Measurements from ENCODE around the gene HDAC1. TPM values are rescaled to one million over a fixed set of nuclear protein-coding genes. Genes with fewer than 3 reads are reported as not detected.
"Not testable (repeated sequence)": the region's sequence is repeated elsewhere in the genome, so short reads cannot be mapped to it uniquely, and the experiment has no call there.

The HDAC1 gene
- total RNA-seq, 2 experiments from 2014 or later = 136 to 139 TPM

- H3K36me3 Mint-ChIP-seq = peaks cover 61% of the 10 kb centered on the region
- H3K27me3 Mint-ChIP-seq = no peaks in the 10 kb centered on the region
- intact Hi-C loops (cut with micrococcal nuclease) = no loop called here
- no peak for DNase-seq
- CTCF ChIA-PET = no interaction called here
- no peaks in the 10 kb centered on the region for H3K9me3 Mint-ChIP-seq
- POLR2A ChIA-PET = no interaction called here
- H3K27ac Mint-ChIP-seq = no peak overlapping the region
- no peak overlapping the region for H3K4me3 Mint-ChIP-seq
- H3K4me1 Mint-ChIP-seq (ENCODE audit: low read depth) = peaks cover 40% of the 10 kb centered on the region
These were observed 16.5 kb upstream of the HDAC1 start for GRCh38 chr1:32275424-32275823.

GRCh38 chr1:32276032-32276782, 15.7 kb upstream of the HDAC1 start:
- DNase-seq = no peak
- Mint-ChIP-seq H3K27me3 (no peaks in the 10 kb centered on the region), H3K4me1 (ENCODE audit: low read depth) (peaks cover 38% of the 10 kb centered on the region), H3K4me3 (no peak overlapping the region), H3K9me3 (no peaks in the 10 kb centered on the region), H3K27ac (no peak overlapping the region), H3K36me3 (peaks cover 60% of the 10 kb centered on the region)
- intact Hi-C loops (cut with micrococcal nuclease) = no loop called here
- ChIA-PET POLR2A (no interaction called here), CTCF (interaction anchor here (0.6 to 1.0 kb wide), 2 partner anchors 15 to 33 kb away, joined by 3 read pairs; no protein-coding TSS in a partner anchor)

GRCh38 chr1:32284777-32285176, 7.1 kb upstream of the HDAC1 start:
- intact Hi-C loops (cut with micrococcal nuclease); H3K9me3 Mint-ChIP-seq; H3K27ac Mint-ChIP-seq; DNase-seq; H3K4me3 Mint-ChIP-seq; H3K27me3 Mint-ChIP-seq; CTCF ChIA-PET; H3K4me1 Mint-ChIP-seq (ENCODE audit: low read depth); POLR2A ChIA-PET: not testable (repeated sequence)
- H3K36me3 Mint-ChIP-seq = peaks cover 40% of the 10 kb centered on the region

- DNase-seq = no peak
- Mint-ChIP-seq H3K4me1 (ENCODE audit: low read depth) (peaks cover 5% of the 10 kb centered on the region), H3K27ac (no peak overlapping the region), H3K9me3 (no peaks in the 10 kb centered on the region), H3K36me3 (peaks cover 33% of the 10 kb centered on the region), H3K4me3 (no peak overlapping the region), H3K27me3 (no peaks in the 10 kb centered on the region)
- POLR2A ChIA-PET = no interaction called here
- CTCF ChIA-PET = no interaction called here
- intact Hi-C loops (cut with micrococcal nuclease) = no loop called here
These were observed 6.2 kb upstream of the HDAC1 start for GRCh38 chr1:32285658-32286057.

GRCh38 chr1:32286763-32287162, 5.1 kb upstream of the HDAC1 start:
- ChIA-PET POLR2A (no interaction called here), CTCF (interaction anchor here (3.1 kb wide), 1 partner anchor 39 kb away, joined by 11 read pairs; no protein-coding TSS in a partner anchor)
- no peak for DNase-seq
- Mint-ChIP-seq H3K9me3 (no peaks in the 10 kb centered on the region), H3K27ac (no peak overlapping the region), H3K4me1 (ENCODE audit: low read depth) (peaks cover 15% of the 10 kb centered on the region), H3K4me3 (no peak overlapping the region), H3K36me3 (peaks cover 29% of the 10 kb centered on the region), H3K27me3 (no peaks in the 10 kb centered on the region)
- intact Hi-C loops (cut with micrococcal nuclease) = no loop called here

GRCh38 chr1:32289256-32289655, 2.6 kb upstream of the HDAC1 start:
- Mint-ChIP-seq H3K27ac (peak overlapping the region; percentile 6), H3K27me3 (no peaks in the 10 kb centered on the region), H3K36me3 (peaks cover 31% of the 10 kb centered on the region), H3K4me1 (ENCODE audit: low read depth) (peaks cover 24% of the 10 kb centered on the region), H3K9me3 (no peaks in the 10 kb centered on the region), H3K4me3 (no peak overlapping the region)
- intact Hi-C loops (cut with micrococcal nuclease) = no loop called here
- no peak for DNase-seq
- ChIA-PET CTCF (interaction anchor here (1.0 kb wide), 1 partner anchor 73 kb away, joined by 4 read pairs; no protein-coding TSS in a partner anchor), POLR2A (no interaction called here)

GRCh38 chr1:32291145-32291707, 657 bp upstream of the HDAC1 start:
- H3K27me3 Mint-ChIP-seq = no peaks in the 10 kb centered on the region
- CTCF ChIA-PET = interaction anchor here (0.7 to 2.5 kb wide), 8 partner anchors 9 to 122 kb away, joined by 3 to 29 read pairs (median 4); partner anchors contain the start of gene LCK
- POLR2A ChIA-PET = interaction anchor here (0.5 to 2.3 kb wide), 11 partner anchors 10 to 103 kb away, joined by 3 to 16 read pairs (median 5); partner anchors contain the start of genes BSDC1, LCK and MARCKSL1
- peak overlapping the region; percentile 100 for H3K4me3 Mint-ChIP-seq
- intact Hi-C loops (cut with micrococcal nuclease) = loop anchor here (2.0 to 5.0 kb wide), 3 partner anchors 18 to 68 kb away; partner anchors contain the start of genes EIF3I, MARCKSL1 and TMEM234
- H3K36me3 Mint-ChIP-seq = peaks cover 25% of the 10 kb centered on the region
- no peak for DNase-seq
- peaks cover 39% of the 10 kb centered on the region for H3K4me1 Mint-ChIP-seq (ENCODE audit: low read depth)
- no peaks in the 10 kb centered on the region for H3K9me3 Mint-ChIP-seq
- H3K27ac Mint-ChIP-seq = peak overlapping the region; percentile 93

GRCh38 chr1:32298211-32298610, 6.3 kb downstream of the HDAC1 start:
- intact Hi-C loops (cut with micrococcal nuclease); DNase-seq; POLR2A ChIA-PET; H3K9me3 Mint-ChIP-seq; H3K4me3 Mint-ChIP-seq; H3K27me3 Mint-ChIP-seq; H3K27ac Mint-ChIP-seq; CTCF ChIA-PET: not testable (repeated sequence)
- H3K4me1 Mint-ChIP-seq (ENCODE audit: low read depth) = peaks cover 45% of the 10 kb centered on the region
- peaks cover 20% of the 10 kb centered on the region for H3K36me3 Mint-ChIP-seq

- Mint-ChIP-seq H3K36me3 (peaks cover 30% of the 10 kb centered on the region), H3K9me3 (no peaks in the 10 kb centered on the region), H3K4me3 (no peak overlapping the region), H3K27ac (no peak overlapping the region), H3K27me3 (no peaks in the 10 kb centered on the region), H3K4me1 (ENCODE audit: low read depth) (peaks cover 44% of the 10 kb centered on the region)
- POLR2A ChIA-PET = interaction anchor here (0.6 kb wide), 1 partner anchor 37 kb away, joined by 4 read pairs; the partner anchor contains the start of gene MARCKSL1
- intact Hi-C loops (cut with micrococcal nuclease) = no loop called here
- no peak for DNase-seq
- CTCF ChIA-PET = interaction anchor here (0.6 to 1.1 kb wide), 2 partner anchors 51 to 413 kb away, joined by 3 read pairs; no protein-coding TSS in a partner anchor
These were observed 7.4 kb downstream of the HDAC1 start for GRCh38 chr1:32299327-32299726.

- intact Hi-C loops (cut with micrococcal nuclease) = no loop called here
- no peak overlapping the region for H3K27ac Mint-ChIP-seq
- H3K9me3 Mint-ChIP-seq = no peaks in the 10 kb centered on the region
- H3K4me3 Mint-ChIP-seq = no peak overlapping the region
- H3K27me3 Mint-ChIP-seq = no peaks in the 10 kb centered on the region
- DNase-seq = no peak
- peaks cover 36% of the 10 kb centered on the region for H3K36me3 Mint-ChIP-seq
- peaks cover 44% of the 10 kb centered on the region for H3K4me1 Mint-ChIP-seq (ENCODE audit: low read depth)
- ChIA-PET POLR2A (interaction anchor here (0.6 to 1.4 kb wide), 2 partner anchors 11 to 40 kb away, joined by 3 to 4 read pairs; partner anchors contain the start of gene HDAC1), CTCF (interaction anchor here (0.9 to 1.3 kb wide), 3 partner anchors 19 to 88 kb away, joined by 3 read pairs; partner anchors contain the start of gene LCK)
These were observed 11.5 kb downstream of the HDAC1 start for GRCh38 chr1:32303358-32303757.

GRCh38 chr1:32303997-32304622, 12.2 kb downstream of the HDAC1 start:
- Mint-ChIP-seq H3K4me3 (no peak overlapping the region), H3K27ac (no peak overlapping the region), H3K9me3 (no peaks in the 10 kb centered on the region), H3K27me3 (no peaks in the 10 kb centered on the region), H3K36me3 (peaks cover 36% of the 10 kb centered on the region), H3K4me1 (ENCODE audit: low read depth) (peaks cover 45% of the 10 kb centered on the region)
- no peak for DNase-seq
- ChIA-PET POLR2A (interaction anchor here (0.6 kb wide), 1 partner anchor 39 kb away, joined by 3 read pairs; no protein-coding TSS in a partner anchor), CTCF (interaction anchor here (0.9 to 1.3 kb wide), 2 partner anchors 53 to 89 kb away, joined by 3 read pairs; partner anchors contain the start of gene LCK)
- intact Hi-C loops (cut with micrococcal nuclease) = no loop called here

- peaks cover 53% of the 10 kb centered on the region for H3K4me1 Mint-ChIP-seq (ENCODE audit: low read depth)
- H3K27ac Mint-ChIP-seq = no peak overlapping the region
- H3K36me3 Mint-ChIP-seq = peaks cover 36% of the 10 kb centered on the region
- H3K4me3 Mint-ChIP-seq = no peak overlapping the region
- DNase-seq = no peak
- ChIA-PET CTCF (interaction anchor here (1.2 kb wide), 1 partner anchor 89 kb away, joined by 3 read pairs; no protein-coding TSS in a partner anchor), POLR2A (interaction anchor here (1.0 kb wide), 1 partner anchor 31 kb away, joined by 3 read pairs; the partner anchor contains the start of gene MARCKSL1)
- intact Hi-C loops (cut with micrococcal nuclease) = no loop called here
- no peaks in the 10 kb centered on the region for H3K27me3 Mint-ChIP-seq
- no peaks in the 10 kb centered on the region for H3K9me3 Mint-ChIP-seq
These were observed 13.4 kb downstream of the HDAC1 start for GRCh38 chr1:32305310-32305709.
